ENCODE results near the gene PHLDA1. TPM values are rescaled to one million over a fixed set of nuclear protein-coding genes. Genes with fewer than 3 reads are reported as not detected.
A peak's percentile ranks its signal among the peaks of the same experiment; 100 is the strongest.

Gene PHLDA1
- polyA plus RNA-seq, 1 of the 3 experiments (the other 2 are of a cell fraction) = 26.2 TPM

DNA sequence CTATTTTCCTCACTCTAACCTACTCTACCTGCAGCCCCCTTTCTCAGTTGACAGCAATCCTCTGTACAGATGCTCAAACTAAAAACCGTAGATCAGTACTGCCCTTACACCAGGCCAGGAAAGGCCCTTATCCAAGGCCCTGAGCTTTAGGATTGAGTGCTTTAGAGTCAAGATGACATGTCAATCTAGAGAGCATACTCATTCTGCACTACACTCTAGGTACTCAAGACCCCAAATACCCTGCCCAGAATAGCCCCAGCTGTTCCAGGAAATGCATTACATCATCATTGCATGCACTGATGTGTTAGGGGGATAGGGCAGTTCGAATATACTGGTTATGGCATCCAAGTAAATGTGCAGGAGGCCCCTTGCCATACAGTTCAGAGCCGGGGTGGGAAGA, 3.5 kb upstream of the PHLDA1 start:
- peaks cover 13 to 23% of the 10 kb centered on the region in 2 experiments; a peak in 3 of 4 replicates for H3K4me1 ChIP-seq (ENCODE audit: control insufficient read depth in 1 of 2, insufficient read depth in 2 of 2, low read depth in 1 of 2, low read length in 1 of 2)
- H3K4me2 ChIP-seq = no peak overlapping the region
- H3K9me3 ChIP-seq = no peaks in the 10 kb centered on the region
- TF ChIP-seq MAX (IDR thresholded peaks at IDR 0.05; ENCODE audit: low read depth) (no peak), POLR2AphosphoS5 (IDR thresholded peaks at IDR 0.05; ENCODE audit: low read depth, low read length) (0 out of 2 replicates have a peak, but pooled peaks have one; percentile 18)
- ChIA-PET CTCF (interaction anchor here (0.5 to 12.5 kb wide), 2 partner anchors 349 to 506 kb away, joined by 3 to 166 read pairs; no protein-coding TSS in a partner anchor), POLR2A (no interaction called here)
- no peak for DNase-seq
- no peaks in the 10 kb centered on the region for H3K9me2 ChIP-seq
- no peak overlapping the region for H3K4me3 ChIP-seq (ENCODE audit: low read depth in 2 of 2, low read length in 1 of 2)
- no peaks in the 10 kb centered on the region for H3K27me3 ChIP-seq (ENCODE audit: insufficient read depth)
- H3K27ac ChIP-seq (ENCODE audit: low read depth in 2 of 2, low read length in 1 of 2) = no peak overlapping the region
- H3K79me2 ChIP-seq (ENCODE audit: insufficient read depth) = peaks cover 13% of the 10 kb centered on the region
- H3K9ac ChIP-seq = no peak overlapping the region
- H4K20me1 ChIP-seq (ENCODE audit: insufficient read depth) = peaks cover 3% of the 10 kb centered on the region; the same call in 1 of the 2 replicates
- 94% methylated on average over 3 of the region's 3 CpGs for WGBS (ENCODE audit: low lambda C conversion rate)
- H3K36me3 ChIP-seq (replicated peaks in 1 of 2; ENCODE audit: control insufficient read depth in 1 of 2, insufficient read depth in 2 of 2, low read length in 1 of 2) = no peaks in the 10 kb centered on the region
- H3F3A ChIP-seq (replicated peaks; ENCODE audit: insufficient read depth) = peaks cover 66% of the 10 kb centered on the region
- H2AFZ ChIP-seq (ENCODE audit: low read depth) = no peak overlapping the region

DNA sequence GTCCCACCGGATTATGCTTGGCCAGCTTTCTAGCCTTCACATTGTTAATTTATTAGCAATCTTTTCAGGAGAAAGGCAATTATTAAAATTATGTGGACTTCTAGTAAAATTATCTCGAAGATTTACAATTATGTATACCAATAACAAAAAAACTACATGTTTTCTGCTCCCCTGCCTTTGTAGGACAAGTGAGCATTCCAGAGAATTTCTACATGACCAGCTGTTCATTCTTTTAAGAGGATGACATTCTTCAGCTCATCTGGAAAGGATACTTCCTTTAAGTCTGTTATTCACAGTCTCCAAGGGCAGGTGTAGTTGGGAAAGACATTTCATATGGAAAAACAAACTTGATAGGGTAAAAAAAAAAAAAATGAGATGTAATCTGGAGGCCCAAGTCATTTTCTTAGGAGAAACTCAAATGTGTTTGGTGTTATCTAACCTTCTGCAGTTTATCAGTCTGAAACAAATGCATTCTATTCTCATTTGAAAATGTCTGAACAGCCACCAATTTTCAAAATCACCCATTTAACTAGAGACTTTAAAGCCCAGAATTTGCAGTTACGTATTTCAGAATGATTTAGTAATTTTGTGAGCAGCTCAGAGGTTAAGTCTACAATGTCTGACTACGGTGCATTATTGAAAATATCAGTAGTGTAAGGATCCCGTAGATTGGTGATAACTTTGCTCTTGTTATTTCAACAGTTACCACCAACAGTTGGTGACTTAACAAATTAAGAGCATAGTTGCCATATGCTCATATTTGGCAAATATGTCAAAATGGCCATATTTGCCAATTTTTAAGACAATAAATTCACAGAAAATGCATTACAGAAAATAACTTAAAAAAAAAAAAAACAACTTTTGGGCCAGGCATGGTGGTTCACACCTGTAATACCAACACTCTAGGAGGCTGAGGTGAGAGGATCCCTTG, 1.8 kb upstream of the PHLDA1 start:
- WGBS (ENCODE audit: low lambda C conversion rate) = 87% methylated on average over 5 of the region's 5 CpGs

More for the DNA sequence above, 1.8 kb upstream of the PHLDA1 start:
- Histone ChIP-seq H3K27me3 (ENCODE audit: insufficient read depth) (no peaks in the 10 kb centered on the region), H3F3A (replicated peaks; ENCODE audit: insufficient read depth) (peaks cover 61% of the 10 kb centered on the region), H3K9me2 (no peaks in the 10 kb centered on the region), H2AFZ (ENCODE audit: low read depth) (no peak overlapping the region), H3K9me3 (no peaks in the 10 kb centered on the region), H3K4me2 (peak overlapping the region; percentile 91), H3K27ac (ENCODE audit: low read depth in 2 of 2, low read length in 1 of 2) (peak overlapping the region; percentile 34 to 92; a peak in 3 of 4 replicates), H3K36me3 (replicated peaks in 1 of 2; ENCODE audit: control insufficient read depth in 1 of 2, insufficient read depth in 2 of 2, low read length in 1 of 2) (peaks cover 5 to 14% of the 10 kb centered on the region in 2 experiments), H3K4me3 (ENCODE audit: low read depth in 2 of 2, low read length in 1 of 2) (peak overlapping the region in 1 of 2 experiments; percentile 91; a peak in 1 of 4 replicates), H3K4me1 (ENCODE audit: control insufficient read depth in 1 of 2, insufficient read depth in 2 of 2, low read depth in 1 of 2, low read length in 1 of 2) (peaks cover 12 to 15% of the 10 kb centered on the region in 2 experiments; a peak in 3 of 4 replicates), H4K20me1 (ENCODE audit: insufficient read depth) (peaks cover 10% of the 10 kb centered on the region; the same call in 1 of the 2 replicates), H3K79me2 (ENCODE audit: insufficient read depth) (peaks cover 30% of the 10 kb centered on the region), H3K9ac (no peak overlapping the region)
- no peak for DNase-seq
- CTCF ChIA-PET = interaction anchor here (1.3 to 12.5 kb wide), 5 partner anchors 11 to 505 kb away, joined by 3 to 166 read pairs (median 4); no protein-coding TSS in a partner anchor
- POLR2A ChIA-PET = no interaction called here
- TF ChIP-seq, protein P1, sequence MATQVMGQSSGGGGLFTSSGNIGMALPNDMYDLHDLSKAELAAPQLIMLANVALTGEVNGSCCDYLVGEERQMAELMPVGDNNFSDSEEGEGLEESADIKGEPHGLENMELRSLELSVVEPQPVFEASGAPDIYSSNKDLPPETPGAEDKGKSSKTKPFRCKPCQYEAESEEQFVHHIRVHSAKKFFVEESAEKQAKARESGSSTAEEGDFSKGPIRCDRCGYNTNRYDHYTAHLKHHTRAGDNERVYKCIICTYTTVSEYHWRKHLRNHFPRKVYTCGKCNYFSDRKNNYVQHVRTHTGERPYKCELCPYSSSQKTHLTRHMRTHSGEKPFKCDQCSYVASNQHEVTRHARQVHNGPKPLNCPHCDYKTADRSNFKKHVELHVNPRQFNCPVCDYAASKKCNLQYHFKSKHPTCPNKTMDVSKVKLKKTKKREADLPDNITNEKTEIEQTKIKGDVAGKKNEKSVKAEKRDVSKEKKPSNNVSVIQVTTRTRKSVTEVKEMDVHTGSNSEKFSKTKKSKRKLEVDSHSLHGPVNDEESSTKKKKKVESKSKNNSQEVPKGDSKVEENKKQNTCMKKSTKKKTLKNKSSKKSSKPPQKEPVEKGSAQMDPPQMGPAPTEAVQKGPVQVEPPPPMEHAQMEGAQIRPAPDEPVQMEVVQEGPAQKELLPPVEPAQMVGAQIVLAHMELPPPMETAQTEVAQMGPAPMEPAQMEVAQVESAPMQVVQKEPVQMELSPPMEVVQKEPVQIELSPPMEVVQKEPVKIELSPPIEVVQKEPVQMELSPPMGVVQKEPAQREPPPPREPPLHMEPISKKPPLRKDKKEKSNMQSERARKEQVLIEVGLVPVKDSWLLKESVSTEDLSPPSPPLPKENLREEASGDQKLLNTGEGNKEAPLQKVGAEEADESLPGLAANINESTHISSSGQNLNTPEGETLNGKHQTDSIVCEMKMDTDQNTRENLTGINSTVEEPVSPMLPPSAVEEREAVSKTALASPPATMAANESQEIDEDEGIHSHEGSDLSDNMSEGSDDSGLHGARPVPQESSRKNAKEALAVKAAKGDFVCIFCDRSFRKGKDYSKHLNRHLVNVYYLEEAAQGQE (IDR thresholded peaks at IDR 0.05; ENCODE audit: low read depth, low read length) = no peak
- 0 out of 2 replicates have a peak, but pooled peaks have one; percentile 1 for TF ChIP-seq JUND (IDR thresholded peaks at IDR 0.05)
- TF ChIP-seq POLR2AphosphoS5 (IDR thresholded peaks at IDR 0.05; ENCODE audit: low read depth, low read length) = peak; percentile 8; the same call in 1 of the 2 replicates
- no peak for TF ChIP-seq ZBTB33 (IDR thresholded peaks at IDR 0.05; ENCODE audit: borderline replicate concordance, low read depth)
- TF ChIP-seq FOXM1 (IDR thresholded peaks at IDR 0.05; ENCODE audit: low read depth) = no peak
- TF ChIP-seq TCF12 (IDR thresholded peaks at IDR 0.05) = peak; percentile 36; the same call in 1 of the 2 replicates

Measured in SK-N-SH (cell line).